ENCODE data around the gene CARD16.
"Not testable (repeated sequence)": the region's sequence is repeated elsewhere in the genome, so short reads cannot be mapped to it uniquely, and the experiment has no call there.

CARD16 gene

DNA sequence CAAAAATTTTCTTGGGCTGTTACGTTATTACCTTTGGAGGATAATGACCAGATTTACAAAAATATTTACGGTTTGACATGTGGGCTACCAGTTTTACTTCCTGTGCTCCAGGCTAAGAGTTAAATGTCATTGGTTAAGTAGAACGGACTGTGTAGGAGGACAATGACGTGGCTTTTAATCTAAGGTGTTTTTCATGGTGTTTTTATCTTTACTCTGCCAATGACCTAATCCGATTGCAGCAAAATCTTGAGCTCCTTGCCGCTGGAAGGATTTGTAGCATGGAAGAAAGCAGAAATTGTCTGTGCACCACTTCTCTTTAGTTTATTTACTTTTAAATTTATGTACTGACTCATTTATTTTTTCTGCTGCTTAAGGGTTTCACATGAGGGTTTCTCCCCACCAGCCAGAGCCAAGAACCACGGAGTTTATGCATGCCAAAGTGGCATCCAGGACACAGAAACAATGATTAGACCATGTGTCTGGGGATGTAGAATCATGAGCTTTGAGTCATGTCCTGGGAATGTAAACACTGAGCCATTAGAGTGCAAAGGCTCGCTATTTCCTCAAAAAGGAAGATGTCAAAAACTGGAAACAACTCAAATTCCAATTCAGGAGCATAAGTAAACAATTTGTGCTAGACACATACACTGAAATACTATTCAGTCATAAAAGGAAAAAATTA lies 1.9 kb upstream of the CARD16 start:
- no peak for DNase-seq

DNA sequence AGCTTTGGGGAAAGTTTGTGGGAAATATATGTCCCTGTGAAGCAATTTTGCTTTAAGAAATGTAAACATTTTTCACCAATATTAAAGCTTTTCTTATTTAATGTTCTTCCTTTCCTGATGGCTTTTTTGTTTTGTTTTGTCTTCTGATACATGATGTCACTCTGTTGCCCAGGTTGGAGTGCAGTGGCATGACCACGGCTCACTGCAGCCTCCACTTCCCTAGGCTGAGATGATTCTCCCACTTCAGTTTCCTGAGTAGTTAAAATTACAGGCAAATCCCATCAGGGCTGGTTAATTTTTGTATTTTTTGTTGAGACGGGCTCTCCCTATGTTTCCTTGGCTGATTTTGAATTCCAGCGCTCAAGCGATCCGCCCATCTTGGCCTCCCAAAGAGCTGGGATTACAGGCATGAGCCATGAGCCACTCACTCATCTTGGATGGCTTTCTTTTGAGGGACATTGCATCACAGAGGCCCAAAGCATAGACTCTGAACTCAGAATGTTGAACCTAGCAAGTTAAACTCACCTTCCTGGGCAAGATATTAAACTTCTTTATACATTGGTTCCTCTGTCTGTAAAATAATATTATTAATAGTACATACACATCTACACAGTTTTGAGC lies 651 bp upstream of the CARD16 start:
- no peak for DNase-seq

DNA sequence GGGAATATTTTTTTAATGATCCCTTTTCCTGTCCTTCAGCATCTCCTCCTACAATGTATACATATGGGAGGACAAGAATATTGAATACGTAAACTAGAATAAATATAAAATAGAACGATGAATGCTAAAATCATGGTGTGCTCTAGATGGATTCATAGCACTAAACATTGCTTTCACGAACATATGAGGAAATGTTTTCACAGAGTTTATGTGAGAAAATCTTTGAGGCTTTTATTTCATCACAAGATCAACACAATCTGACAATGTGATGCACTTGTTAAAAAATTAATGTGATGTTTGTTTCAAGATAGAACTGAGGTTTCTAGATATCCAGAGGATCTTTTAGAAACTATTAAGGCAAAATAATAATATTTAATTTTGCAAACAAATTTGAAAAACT lies 3.0 kb downstream of the CARD16 start:
- no peak for DNase-seq

DNA sequence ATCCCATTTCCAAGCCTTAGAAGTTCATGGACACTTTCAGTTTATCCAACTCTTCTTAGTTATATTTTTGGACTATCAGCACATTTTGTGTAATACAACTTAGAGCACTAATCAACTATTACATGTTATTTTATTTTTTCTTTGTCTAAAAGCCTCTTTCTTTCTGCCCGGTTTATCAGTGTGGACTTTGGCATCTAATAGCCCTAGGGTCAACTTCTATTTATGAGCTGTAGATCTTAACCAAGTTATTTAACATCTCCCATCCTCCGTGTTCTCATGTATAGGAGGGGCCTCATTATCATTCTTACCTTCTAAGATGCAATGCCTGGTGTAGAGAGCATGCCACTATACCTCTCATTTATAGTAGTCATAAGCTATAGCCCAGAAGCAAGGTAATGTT lies 4.4 kb downstream of the CARD16 start:
- no peak for DNase-seq

DNA sequence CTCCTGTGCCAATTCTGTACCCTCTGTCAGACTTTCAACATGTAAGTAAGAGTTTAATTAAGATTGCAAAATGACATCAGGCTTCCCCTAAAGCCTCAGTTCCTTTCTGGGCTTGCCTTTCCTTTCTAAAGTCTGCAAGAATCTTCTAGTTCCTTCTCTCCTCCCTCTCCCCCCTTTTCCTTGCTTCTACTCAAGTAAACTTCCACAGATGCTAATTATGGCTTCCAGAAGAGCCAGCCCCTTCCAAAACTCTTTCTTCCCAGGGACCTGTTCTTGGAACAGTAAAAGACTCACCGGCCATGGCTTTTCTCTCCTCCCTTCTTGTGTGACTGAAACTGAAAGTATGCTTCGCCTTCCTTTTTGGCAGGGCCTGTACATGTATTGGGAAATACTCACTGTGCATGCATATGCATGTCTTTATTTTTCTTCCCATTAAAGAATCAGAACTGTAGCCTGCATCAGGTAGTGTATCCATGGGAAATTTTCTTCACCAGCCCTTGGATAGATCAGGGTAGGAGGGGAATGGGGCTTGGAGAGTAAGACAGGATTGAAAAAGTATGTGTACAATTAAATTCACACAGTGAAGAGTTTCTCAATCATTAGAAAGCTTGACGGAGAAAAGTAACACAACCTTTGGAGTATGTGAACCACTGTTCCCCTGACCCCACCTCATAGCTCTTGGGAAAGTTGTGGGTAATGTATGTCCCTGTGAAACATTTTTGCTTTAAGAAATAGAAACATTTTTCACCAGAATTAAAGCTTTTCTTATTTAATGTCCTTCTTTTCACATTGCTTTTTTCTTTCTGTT lies 10.1 kb downstream of the CARD16 start, which contains the start of gene CASP1:
TSS of gene CASP1 (minus strand) at position 332 of the 808 bp plus-strand sequence. CDS start at position 301, 31 bp downstream.
- DNase-seq = peak; percentile 69

DNA sequence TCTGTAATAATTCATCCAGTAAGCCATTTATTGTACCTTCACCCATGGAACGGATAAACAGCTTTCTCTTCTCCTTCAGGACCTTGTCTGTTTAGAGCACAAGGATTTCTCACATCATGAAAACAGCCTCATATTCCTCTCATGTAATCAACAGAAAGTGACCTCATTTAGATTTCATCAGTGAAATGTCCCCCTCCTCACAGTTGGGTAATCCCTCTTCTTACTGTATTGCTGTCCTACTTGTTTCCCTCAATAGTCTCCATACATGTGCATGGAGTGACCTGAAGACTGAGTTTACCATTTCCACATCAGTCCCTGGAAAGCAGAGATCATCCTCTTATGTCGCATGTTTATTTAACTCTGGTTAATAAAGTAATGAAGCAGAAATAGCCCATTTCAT lies 10.7 kb downstream of the CARD16 start:
- DNase-seq = not testable (repeated sequence)

DNA sequence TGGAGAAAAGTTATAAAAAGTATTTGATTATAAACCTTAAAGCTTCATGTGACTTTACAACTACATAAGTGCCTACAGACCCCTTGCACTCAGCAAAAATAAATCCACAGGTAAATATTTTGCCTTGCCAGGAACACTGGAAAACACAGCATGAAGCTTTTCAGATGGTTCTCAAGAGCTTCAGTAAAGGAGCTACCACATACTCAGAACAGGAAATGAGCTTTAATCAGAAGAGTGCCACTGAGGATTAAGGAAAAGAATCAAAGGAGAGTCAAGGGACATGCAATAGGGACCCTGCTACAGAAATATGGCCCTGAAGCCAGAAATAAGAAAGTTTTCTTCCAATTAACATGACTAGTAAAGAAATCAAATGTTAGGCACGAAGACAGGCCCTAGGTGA lies 11.4 kb downstream of the CARD16 start:
- DNase-seq = no peak

DNA sequence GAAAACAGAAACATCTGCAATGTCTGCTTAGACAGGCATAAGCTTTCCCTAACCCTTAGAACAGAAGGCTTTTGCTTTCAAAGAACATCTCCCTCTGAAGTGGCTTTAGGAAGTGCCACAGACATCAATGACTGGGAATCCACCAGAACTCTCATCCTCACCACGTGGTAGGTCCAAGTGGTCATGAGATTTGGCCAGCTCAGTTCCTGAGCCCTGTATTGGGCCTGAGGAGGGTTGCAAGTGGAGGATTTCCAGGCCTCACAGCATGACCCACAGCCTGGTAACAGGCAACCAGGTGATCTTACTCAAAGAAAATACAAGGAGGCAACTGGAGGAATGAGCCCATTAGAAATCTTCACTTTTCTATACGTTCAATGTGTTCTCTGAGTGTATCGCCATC lies 11.8 kb downstream of the CARD16 start:
- DNase-seq = no peak

DNA sequence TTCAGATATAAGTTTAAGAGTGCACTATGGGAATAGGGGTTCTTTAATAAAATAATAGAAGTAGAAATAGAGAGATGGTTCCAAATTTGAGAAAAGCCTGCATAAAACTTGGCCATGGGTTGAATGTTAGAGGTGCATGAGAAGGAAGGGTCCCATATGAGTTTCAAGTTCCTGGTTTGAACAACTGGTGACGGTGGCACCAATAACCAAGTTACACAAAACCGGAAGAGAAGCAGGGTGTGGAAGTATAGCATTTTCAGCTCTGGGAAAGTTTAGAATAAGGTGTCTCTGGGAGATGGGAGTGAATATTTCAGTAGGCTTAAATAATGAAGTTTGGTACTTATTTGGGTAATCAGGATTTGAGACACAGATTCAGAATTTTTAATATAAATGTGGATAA lies 12.6 kb downstream of the CARD16 start:
- DNase-seq = no peak

DNA sequence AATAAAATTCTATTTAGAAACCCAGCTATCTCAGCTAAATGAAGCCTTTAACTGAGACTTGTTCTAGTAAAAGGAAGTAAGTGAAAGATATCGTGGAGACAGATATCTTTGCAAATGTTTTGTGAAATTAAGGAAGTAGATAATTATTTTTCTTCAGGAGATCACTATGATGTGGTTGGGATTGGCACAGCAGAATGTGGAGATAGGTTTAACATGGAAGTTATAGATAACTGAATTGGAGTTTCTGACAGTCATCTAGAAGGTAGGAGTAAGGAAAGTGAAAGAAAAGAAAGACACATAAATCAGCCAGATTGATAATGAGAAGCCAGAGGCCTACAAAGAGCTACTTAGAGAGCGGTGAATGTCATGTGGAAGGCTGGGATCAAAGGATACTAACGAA lies 17.5 kb downstream of the CARD16 start:
- DNase-seq = no peak

DNA sequence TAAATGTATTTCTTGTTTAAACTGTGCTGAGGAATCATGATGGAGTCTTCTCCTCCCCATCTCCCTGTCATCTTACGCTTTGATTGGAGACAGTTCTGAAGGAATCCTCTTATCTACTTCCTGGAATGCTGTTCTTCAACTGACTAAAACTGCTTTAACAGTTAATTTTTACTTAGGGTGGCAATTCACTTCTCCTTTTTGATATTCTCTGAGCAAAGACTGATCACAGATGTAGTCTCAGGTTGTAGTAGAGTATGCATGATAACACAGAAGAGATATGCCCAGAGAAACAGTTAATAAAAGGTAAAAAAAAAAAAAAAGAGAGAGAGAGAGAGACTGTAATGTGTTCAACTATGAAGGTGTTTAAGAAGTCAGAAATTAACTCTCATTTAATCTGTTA lies 20.7 kb downstream of the CARD16 start:
- no peak for DNase-seq

DNA sequence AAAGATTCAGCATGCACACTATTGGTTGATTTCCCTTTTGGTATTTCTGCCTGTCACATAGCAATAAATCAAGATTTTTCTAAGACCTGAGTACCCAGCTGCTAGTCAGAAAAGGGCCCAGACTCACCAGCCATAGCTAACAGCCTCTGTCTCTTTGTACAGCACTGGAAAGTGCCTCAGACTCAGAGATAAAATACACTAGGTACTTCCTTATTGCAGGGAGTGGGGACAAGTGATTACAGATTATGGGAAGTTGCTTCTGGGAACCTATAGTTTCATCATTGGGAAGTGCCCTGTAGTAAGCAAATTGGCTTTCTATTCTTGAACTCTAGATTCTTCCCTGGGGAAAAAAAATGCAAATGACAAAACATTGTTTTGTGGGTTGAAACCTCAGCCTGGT lies 22.1 kb downstream of the CARD16 start, which contains the start of gene CASP5:
TSS of gene CASP5 (minus strand) at position 166 of the 400 bp plus-strand sequence. CDS start at position 134, 32 bp downstream.
- DNase-seq = no peak

DNA sequence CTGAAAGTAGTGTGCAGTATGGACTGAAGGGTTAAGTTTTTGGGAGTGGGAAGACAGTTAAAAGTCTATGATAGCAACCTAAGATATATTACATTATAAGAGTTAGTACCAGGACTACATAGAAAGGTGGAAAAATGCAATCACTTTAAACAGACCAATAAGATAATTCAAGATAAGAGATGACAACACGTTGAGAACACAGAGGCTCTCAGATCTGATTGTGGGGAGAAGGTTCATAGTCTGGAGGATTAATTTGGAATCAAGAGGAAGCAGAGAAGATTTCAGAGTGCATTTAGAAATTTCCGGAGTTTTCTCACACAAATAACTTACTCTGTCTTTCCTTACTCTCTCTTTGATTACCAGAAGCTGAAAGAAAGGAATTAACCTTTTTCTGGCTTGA lies 22.6 kb downstream of the CARD16 start:
- no peak for DNase-seq

DNA sequence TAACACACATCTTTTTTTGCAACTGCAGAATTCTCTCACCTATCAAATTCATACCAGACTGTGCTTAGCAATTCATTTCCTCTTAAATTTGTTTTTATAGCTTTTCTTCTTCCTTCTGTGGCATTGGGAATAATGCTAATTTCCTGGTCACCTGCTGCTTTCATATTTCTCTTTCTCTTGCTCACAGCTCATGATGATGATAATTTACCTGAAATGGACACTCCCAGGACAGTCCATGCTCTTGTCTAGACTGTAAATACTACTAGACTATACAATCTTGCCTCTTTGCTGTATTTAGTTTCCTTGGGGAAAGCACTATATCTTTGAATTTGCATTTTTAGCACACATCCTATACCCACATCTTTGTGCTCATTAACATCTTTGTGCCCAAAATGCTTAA lies 37.7 kb downstream of the CARD16 start:
- no peak for DNase-seq

DNA sequence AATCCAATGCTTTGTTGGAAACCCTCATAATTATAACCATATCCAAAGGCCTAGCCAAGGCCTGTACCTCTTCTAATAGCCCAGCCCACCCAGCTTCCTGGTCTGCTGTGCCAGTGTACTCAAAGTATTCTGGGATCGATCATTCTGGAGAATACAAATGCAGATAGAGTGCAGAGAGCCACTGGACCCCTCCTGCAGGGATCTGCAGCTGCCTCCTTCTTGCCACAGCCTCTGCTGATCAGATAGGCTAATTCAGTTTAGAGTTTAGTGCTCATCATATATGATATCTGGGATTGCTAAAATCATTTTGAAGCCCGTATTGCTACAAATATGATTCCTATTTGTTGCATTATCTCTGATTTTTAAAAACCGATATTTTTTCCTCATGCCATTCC lies 39.7 kb downstream of the CARD16 start:
- no peak for DNase-seq

DNA sequence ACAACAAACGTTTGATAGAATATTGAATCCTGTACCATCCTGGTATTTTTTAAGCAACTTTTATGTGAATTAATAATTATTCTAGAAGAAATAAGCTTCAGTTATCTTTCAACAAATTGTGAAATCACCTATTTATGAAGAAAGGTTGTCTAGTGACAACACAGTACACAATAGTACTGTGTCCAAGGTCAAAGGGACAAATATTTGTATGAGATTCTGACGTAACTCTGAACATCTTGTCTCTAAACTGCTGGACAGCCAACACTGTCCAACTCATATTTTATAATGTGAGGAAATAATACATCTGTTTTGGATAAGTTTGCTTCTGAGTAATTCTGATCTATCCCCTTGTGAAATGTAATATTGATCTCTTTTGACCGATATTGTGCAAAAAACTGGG lies 41.1 kb downstream of the CARD16 start:
- no peak for DNase-seq

DNA sequence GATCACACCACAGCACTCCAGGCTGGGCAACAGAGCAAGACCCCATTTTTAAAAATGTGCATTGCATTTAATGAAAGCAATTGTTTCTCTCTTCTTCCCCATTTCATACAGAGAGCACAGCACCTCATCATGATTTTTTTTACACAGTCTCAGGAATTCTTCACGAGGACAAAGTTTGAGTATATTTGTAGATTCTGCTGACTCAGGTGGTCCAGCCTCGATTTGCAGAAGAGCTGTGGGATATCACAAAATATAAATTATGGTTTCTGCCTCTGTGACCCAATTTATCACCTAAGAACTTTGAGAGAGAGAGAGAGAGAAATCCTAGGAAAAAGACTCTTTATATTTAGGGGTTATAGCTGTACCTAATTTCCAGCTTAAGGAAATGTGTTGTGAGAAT lies 42.0 kb downstream of the CARD16 start:
- DNase-seq = no peak

DNA sequence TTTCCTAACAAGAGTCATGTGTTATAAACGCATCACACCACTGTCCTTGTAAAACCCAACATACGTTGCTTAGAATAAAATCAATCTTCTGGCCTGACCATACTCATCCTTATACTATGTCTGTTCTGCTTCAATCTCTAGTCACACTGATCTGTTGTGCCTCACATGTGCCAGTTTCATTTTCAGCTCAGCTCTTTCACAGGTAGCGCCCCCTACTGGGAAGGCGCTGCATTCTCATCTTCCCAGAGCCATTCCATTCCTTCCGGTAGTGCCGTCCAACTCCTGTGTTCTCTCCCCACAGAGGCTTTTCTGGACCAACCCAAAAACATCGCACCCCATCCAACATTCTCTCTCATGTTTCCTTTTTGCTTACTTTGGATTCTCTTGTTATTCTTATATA lies 44.3 kb downstream of the CARD16 start:
- peak; percentile 36 for DNase-seq

DNA sequence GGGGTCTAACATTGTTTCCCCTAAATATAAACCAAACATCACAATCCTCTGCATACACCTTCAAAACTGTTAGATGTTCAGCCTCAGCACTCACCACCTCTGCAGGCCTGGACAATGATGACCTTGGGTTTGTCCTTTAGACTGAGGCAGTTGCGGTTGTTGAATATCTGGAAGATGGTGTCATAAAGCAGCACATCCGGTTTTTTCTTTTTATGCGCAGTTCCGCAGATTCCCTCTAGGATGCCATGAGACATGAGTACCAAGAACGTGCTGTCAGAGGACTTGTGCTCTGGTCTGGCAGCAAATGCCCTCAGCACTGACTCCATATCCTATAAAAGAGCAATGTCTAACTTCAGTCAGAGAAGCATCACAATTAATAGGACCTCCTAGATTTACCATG lies 45.0 kb downstream of the CARD16 start:
- no peak for DNase-seq

DNA sequence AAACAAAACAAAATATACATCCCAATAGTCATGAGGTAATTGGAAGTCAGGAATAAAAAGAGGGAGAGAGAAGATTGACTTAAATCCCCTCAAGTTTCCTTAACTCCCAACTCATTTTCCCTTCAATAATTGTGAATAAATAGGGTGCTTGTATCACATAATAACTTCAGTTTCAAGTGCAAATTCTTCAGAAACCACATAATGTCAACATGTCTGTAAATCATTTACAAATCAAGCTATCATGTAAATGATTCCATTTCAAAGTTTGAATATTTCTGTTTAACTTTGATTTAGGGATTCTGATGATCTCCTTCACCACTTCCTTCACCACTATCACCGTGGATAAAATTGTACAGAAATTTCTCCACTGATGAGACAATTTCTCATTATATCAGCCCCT lies 45.4 kb downstream of the CARD16 start:
- no peak for DNase-seq

DNA sequence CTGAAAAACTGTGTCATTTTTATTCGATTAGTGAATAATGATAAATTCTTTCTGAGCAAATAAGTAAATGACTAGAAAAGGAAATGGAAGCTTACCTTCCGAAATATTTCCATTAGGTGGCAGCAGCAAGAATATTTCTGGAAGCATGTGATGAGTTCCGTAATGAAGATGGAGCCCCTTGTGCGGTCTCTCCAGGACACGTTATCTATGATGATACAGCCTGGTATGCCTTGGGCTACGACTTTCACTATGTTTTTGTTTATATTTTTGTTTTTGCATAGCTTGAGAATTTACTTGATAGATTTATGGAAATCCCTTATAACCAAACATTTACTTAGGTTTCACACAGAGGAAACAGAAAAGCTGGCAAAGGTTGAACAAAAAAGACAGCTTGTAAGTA lies 47.8 kb downstream of the CARD16 start:
- no peak for DNase-seq

DNA sequence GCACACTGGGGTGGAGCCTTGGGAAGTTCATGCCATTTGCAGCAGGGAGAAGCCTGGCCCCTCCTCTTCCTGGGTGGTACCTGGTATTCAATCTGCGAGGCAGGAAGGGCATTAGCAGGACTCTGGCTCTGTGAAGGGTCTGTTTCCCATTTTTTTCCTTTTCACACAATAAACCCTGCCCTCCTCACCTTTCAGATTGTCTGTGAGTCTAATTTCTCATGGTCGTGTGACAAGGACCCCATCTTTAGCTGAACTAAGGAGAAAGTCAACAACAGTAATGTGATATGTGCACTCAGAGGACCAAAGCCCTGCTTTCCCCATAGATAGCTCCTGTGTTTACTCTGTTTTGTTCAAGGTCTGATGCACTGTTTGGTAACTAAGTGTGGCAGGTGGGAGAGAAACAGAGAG lies 50.1 kb downstream of the CARD16 start:
- no peak for DNase-seq

DNA sequence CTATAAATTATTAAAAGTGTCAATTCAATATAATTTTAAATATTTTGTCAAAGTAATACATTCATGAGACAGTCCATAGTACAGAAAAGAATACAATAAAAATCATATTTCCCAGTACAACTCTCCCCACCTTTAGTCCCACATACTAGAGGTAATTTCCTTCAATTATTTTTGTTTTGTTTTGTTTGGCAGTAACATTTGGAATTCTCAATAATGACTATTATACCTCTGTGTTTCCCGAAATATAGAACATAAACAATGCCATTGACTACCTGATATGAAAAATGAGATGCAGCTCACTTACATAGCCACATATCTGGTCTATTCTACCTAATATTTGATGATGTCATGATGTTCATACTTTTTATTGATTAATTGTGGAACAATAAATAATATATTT lies 52.4 kb downstream of the CARD16 start:
- no peak for DNase-seq

DNA sequence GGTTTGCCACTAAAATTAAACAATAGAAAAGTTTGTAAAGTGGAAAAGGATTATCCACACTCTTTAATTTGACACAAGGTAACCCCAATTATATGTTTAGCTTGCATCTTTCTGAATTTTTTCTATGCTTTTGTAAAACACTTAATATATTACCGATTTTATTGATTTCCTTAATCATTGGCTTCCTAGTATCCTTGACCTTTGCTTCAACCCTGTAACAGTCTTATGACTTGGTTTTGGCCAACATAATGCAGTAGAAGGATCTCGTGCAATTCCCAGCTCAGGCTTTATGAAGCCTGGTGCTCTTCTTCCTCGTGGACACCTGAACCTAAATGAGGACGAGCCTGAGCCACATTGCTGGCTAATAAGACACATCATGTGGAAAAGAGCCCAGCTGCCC lies 53.1 kb downstream of the CARD16 start:
- DNase-seq = no peak
